Testis (tissue), 3 donors: Measurements from ENCODE around the gene XIRP2. TPM values are rescaled to one million over a fixed set of nuclear protein-coding genes. Genes with fewer than 3 reads are reported as not detected.
"Not testable (repeated sequence)": the region's sequence is repeated elsewhere in the genome, so short reads cannot be mapped to it uniquely, and the experiment has no call there.

Experiments
- DNase-seq: peaks from one replicate; pipeline ENCODE4 v3.0.0-alpha.2; 2019
- H3K27ac ChIP-seq, 2 donors: fragments of 200-600 bp; sonication (generic); one replicate each; pipeline ENCODE4 v1.5.1; 2019
- H3K27me3 ChIP-seq: fragments of 200-600 bp; sonication (generic); one replicate; pipeline ENCODE4 v1.5.1; 2019
- H3K36me3 ChIP-seq: fragments of 200-600 bp; sonication (generic); one replicate; pipeline ENCODE4 v1.5.1; 2017; ENCODE audit warnings: low read depth; ENCODE audit errors: missing control alignments
- H3K4me1 ChIP-seq: fragments of 200-600 bp; sonication (generic); one replicate; pipeline ENCODE4 v1.5.1; 2019
- H3K4me3 ChIP-seq, 2 donors: fragments of 200-600 bp; sonication (generic); one replicate each; pipeline ENCODE4 v1.5.1; 2017 to 2019
- H3K9me3 ChIP-seq: fragments of 200-600 bp; sonication (generic); one replicate; pipeline ENCODE4 v1.5.1; 2017
- CTCF ChIP-seq, 3 experiments: fragments of 450-650 bp in 2 of 3; fragments of 200-600 bp in 1 of 3; sonication (generic) in 1 of 3; IDR thresholded peaks; one replicate each; pipeline ENCODE4 v1.5.1; 2016 to 2019; ENCODE audit warnings: antibody characterized with exemption in 3 of 3, mild to moderate bottlenecking in 2 of 3, moderate library complexity in 1 of 3
- POLR2A ChIP-seq: fragments of 450-650 bp; IDR thresholded peaks from one replicate; pipeline ENCODE4 v1.6.1; 2017; ENCODE audit warnings: antibody characterized with exemption, mild to moderate bottlenecking, moderate library complexity
- WGBS, 2 donors: methylation state at CpG; one replicate each; pipeline ENCODE4 v1.1.5; 2018; 5-methylcytosine and 5-hydroxymethylcytosine counted together
- intact Hi-C: fragments of 100-400 bp; cut with DNase I; formaldehyde crosslinking; loops from one replicate; pipeline ENCODE4 v1.15.1; 2023; ENCODE audit warnings: low total_unique reads
- polyA plus RNA-seq: library from polyadenylated mRNA; stranded (reverse); fragments of 350-450 nt; fragmentation: Illumina TruSeq; extraction: RNeasy Lipid Tissue Mini Kit (QIAGEN cat#74804); gene quantifications from one replicate; pipeline ENCODE4 v1.2.3, GENCODE V29; 2014; ENCODE audit warnings: low read depth, low replicate concordance; ENCODE audit not compliant: insufficient read depth
- total RNA-seq, 2 donors: library from RNA; depleted of rRNA; stranded (reverse); fragments of >200 nt; gene quantifications; one replicate each; pipeline ENCODE4 v1.2.3, GENCODE V29; 2016

Gene XIRP2
- total and polyA plus RNA-seq, 3 donors from 2014 or later, result 1.1 to 5.9 (median 3.9) TPM

- DNase-seq, result no peak
- 90 to 96% methylated on average over 10 of the region's 10 CpGs for WGBS, 2 donors
- H3K27me3 ChIP-seq, result no peaks in the 10 kb centered on the region
- H3K9me3 ChIP-seq, result no peaks in the 10 kb centered on the region
- intact Hi-C loops, result no loop called here
- no peaks in the 10 kb centered on the region for H3K4me1 ChIP-seq
- TF ChIP-seq CTCF (IDR thresholded peaks at IDR 0.05) (no peak), POLR2A (no peak)
- H3K27ac ChIP-seq, result no peak overlapping the region
- no peaks in the 10 kb centered on the region for H3K36me3 ChIP-seq
- H3K4me3 ChIP-seq, result no peak overlapping the region
Observed at GRCh38 chr2:167059173-167059572, 170.9 kb downstream of the XIRP2 start.

GRCh38 chr2:167069855-167070254 lies 181.6 kb downstream of the XIRP2 start:
- intact Hi-C loops, result no loop called here
- TF ChIP-seq POLR2A (no peak), CTCF (IDR thresholded peaks at IDR 0.05) (no peak)
- Histone ChIP-seq H3K36me3 (no peaks in the 10 kb centered on the region), H3K4me3 (no peak overlapping the region), H3K27ac (no peak overlapping the region), H3K27me3 (no peaks in the 10 kb centered on the region), H3K9me3 (no peaks in the 10 kb centered on the region), H3K4me1 (no peaks in the 10 kb centered on the region)
- WGBS, 2 donors, result 90 to 95% methylated on average over 1 of the region's 1 CpG
- no peak for DNase-seq

- intact Hi-C loops, DNase-seq, H3K9me3 ChIP-seq, H3K4me3 ChIP-seq, H3K4me1 ChIP-seq, H3K27ac ChIP-seq, H3K27me3 ChIP-seq, H3K36me3 ChIP-seq: not testable (repeated sequence)
- WGBS, 2 donors, result 90 to 97% methylated on average over 8 of the region's 8 CpGs
Observed at GRCh38 chr2:167075708-167076107, 187.4 kb downstream of the XIRP2 start.

- H3K4me1 ChIP-seq, result peaks cover 12% of the 10 kb centered on the region
- H3K27me3 ChIP-seq, H3K36me3 ChIP-seq, intact Hi-C loops, H3K9me3 ChIP-seq, H3K27ac ChIP-seq, H3K4me3 ChIP-seq, DNase-seq: not testable (repeated sequence)
- WGBS, 2 donors, result 90% methylated on average over 3 of the region's 3 CpGs; no CpG with 5 or more reads in 1 of the 2 donors
Observed at GRCh38 chr2:167098931-167099330, 210.7 kb downstream of the XIRP2 start.

- no peak for DNase-seq
- 46 to 73% methylated on average over 2 of the region's 2 CpGs for WGBS, 2 donors
- Histone ChIP-seq H3K27me3 (no peaks in the 10 kb centered on the region), H3K36me3 (no peaks in the 10 kb centered on the region), H3K9me3 (no peaks in the 10 kb centered on the region), H3K27ac (no peak overlapping the region), H3K4me3 (no peak overlapping the region), H3K4me1 (peaks cover 13% of the 10 kb centered on the region)
- TF ChIP-seq POLR2A, result no peak
- TF ChIP-seq CTCF (IDR thresholded peaks at IDR 0.05), result no peak
- intact Hi-C loops, result no loop called here
Observed at GRCh38 chr2:167100506-167100905, 212.2 kb downstream of the XIRP2 start.

- H3K4me1 ChIP-seq, result peaks cover 13% of the 10 kb centered on the region
- 56 to 71% methylated on average over 5 of the region's 5 CpGs for WGBS, 2 donors
- no peaks in the 10 kb centered on the region for H3K27me3 ChIP-seq
- TF ChIP-seq CTCF (IDR thresholded peaks at IDR 0.05) (no peak), POLR2A (no peak)
- H3K9me3 ChIP-seq, result no peaks in the 10 kb centered on the region
- H3K4me3 ChIP-seq, result no peak overlapping the region
- H3K36me3 ChIP-seq, result no peaks in the 10 kb centered on the region
- intact Hi-C loops, result no loop called here
- DNase-seq, result no peak
- H3K27ac ChIP-seq, result no peak overlapping the region
Observed at GRCh38 chr2:167103028-167103756, 214.9 kb downstream of the XIRP2 start.
